K562 (cell line): ENCODE data around the gene R3HDM2. TPM values are rescaled to one million over a fixed set of nuclear protein-coding genes. Genes with fewer than 3 reads are reported as not detected.

Experiments
- ATF3 ChIP-seq, 2 experiments: fragments of 450-650 bp in 1 of 2; sonication (generic) in 1 of 2; formaldehyde crosslinking in 1 of 2; IDR thresholded peaks in 1 of 2; conservative IDR thresholded peaks in 1 of 2; 2 replicates each; pipeline versions ENCODE4 v1.6.1 to v1.8.1; 2016 to 2023; ENCODE audit warnings: mild to moderate bottlenecking in 2 of 2, moderate library complexity in 2 of 2, inconsistent platforms in 1 of 2, missing genetic modification reagents in 1 of 2
- CBFA2T3 ChIP-seq: fragments of 450-650 bp; IDR thresholded peaks from 2 replicates; pipeline ENCODE4 v1.6.1; 2017
- CHD1 ChIP-seq: fragments of 200-600 bp; sonication (generic); IDR thresholded peaks from one replicate; pipeline ENCODE4 v1.6.1; 2012; ENCODE audit warnings: mild to moderate bottlenecking, moderate library complexity, low read length, inconsistent platforms
- EP300 ChIP-seq: IDR thresholded peaks from 2 replicates; pipeline ENCODE4 v1.6.1; 2012; ENCODE audit warnings: low read length, improper control_type of control experiment
- EWSR1 ChIP-seq: fragments of 450-650 bp; IDR thresholded peaks from 2 replicates; pipeline ENCODE4 v1.6.1; 2018; ENCODE audit warnings: borderline replicate concordance, mild to moderate bottlenecking, low read depth, moderate library complexity; ENCODE audit not compliant: partially characterized antibody
- FOXJ3 ChIP-seq: sonication (generic); formaldehyde crosslinking; IDR thresholded peaks from 2 replicates; pipeline ENCODE4 v1.4.0; 2020; ENCODE audit warnings: mild to moderate bottlenecking, missing genetic modification reagents
- IRF9 ChIP-seq: fragments of 450-650 bp; IDR thresholded peaks from 2 replicates; pipeline ENCODE4 v1.6.1; 2016; ENCODE audit warnings: missing biosample characterization, missing genetic modification characterization
- KDM5B ChIP-seq: fragments of 200-600 bp; sonication (generic); IDR thresholded peaks from 2 replicates; pipeline ENCODE4 v1.6.1; 2012; ENCODE audit warnings: low read depth, mild to moderate bottlenecking, moderate library complexity, low read length, control low read depth, inconsistent platforms; ENCODE audit not compliant: insufficient replicate concordance
- KLF10 ChIP-seq: fragments of 250-450 bp; sonication (Bioruptor Pico); IDR thresholded peaks from 2 replicates; pipeline ENCODE4 v1.6.1; 2021; ENCODE audit warnings: matching md5 sums
- NFATC3 ChIP-seq: fragments of 450-650 bp; IDR thresholded peaks from 2 replicates; pipeline ENCODE4 v1.6.1; 2017; ENCODE audit warnings: mild to moderate bottlenecking
- RBM15 ChIP-seq: fragments of 200-400 bp; formaldehyde crosslinking; IDR thresholded peaks from 2 replicates; pipeline ENCODE4 v1.6.1; 2018; ENCODE audit warnings: mild to moderate bottlenecking, low read length, moderate library complexity; ENCODE audit not compliant: insufficient read depth
- SMAD1 ChIP-seq: fragments of 150-350 bp; IDR thresholded peaks from 2 replicates; pipeline ENCODE4 v1.6.1; 2014; ENCODE audit warnings: low read length, low read depth; ENCODE audit not compliant: partially characterized antibody
- SMAD3 ChIP-seq: fragments of 450-650 bp; formaldehyde crosslinking; conservative IDR thresholded peaks from 2 replicates; pipeline ENCODE4 v1.4.0; 2020; ENCODE audit warnings: mild to moderate bottlenecking
- SP1 ChIP-seq: sonication (generic); formaldehyde crosslinking; IDR thresholded peaks from 2 replicates; pipeline ENCODE4 v1.8.1; 2022; ENCODE audit warnings: mild to moderate bottlenecking, missing genetic modification reagents
- TFAM ChIP-seq: fragments of 250-450 bp; sonication (Bioruptor Pico); conservative IDR thresholded peaks from 2 replicates; pipeline ENCODE4 v1.5.0; 2021; ENCODE audit warnings: mild to moderate bottlenecking, moderate library complexity
- TOE1 ChIP-seq, 2 experiments: fragments of 450-650 bp in 1 of 2; sonication (generic) in 1 of 2; formaldehyde crosslinking in 1 of 2; IDR thresholded peaks; 2 replicates each; pipeline versions ENCODE4 v1.7.1 to v1.8.0; 2016 to 2022; ENCODE audit warnings: borderline replicate concordance in 2 of 2, mild to moderate bottlenecking in 2 of 2, antibody characterized with exemption in 1 of 2, inconsistent platforms in 1 of 2, low read depth in 1 of 2, missing genetic modification reagents in 1 of 2, moderate library complexity in 1 of 2
- XRCC4 ChIP-seq: IDR thresholded peaks from one replicate; pipeline ENCODE4 v1.6.1; 2011; ENCODE audit not compliant: insufficient read depth, insufficient read length; ENCODE audit errors: extremely low read depth
- ZKSCAN1 ChIP-seq: fragments of 150-350 bp; IDR thresholded peaks from 2 replicates; pipeline ENCODE4 v1.6.1; 2016; ENCODE audit warnings: low read depth, low read length
- ZMIZ1 ChIP-seq, 2 experiments: fragments of 150-350 bp in 1 of 2; IDR thresholded peaks; 2 replicates each; pipeline ENCODE4 v1.6.1; 2012 to 2016; ENCODE audit warnings: low read depth in 2 of 2, low read length in 2 of 2, mild to moderate bottlenecking in 1 of 2, moderate library complexity in 1 of 2
- ZNF77 ChIP-seq: fragments of 250-450 bp; sonication (Bioruptor Pico); IDR thresholded peaks from 2 replicates; pipeline ENCODE4 v1.5.0; 2020
- ZSCAN29 ChIP-seq: fragments of 450-650 bp; IDR thresholded peaks from 2 replicates; pipeline ENCODE4 v1.6.1; 2017
- polyA plus RNA-seq, 8 experiments: library from polyadenylated mRNA; depleted of rRNA in 4 of 8; stranded (reverse) in 5 of 8; unstranded in 3 of 8; fragments of >200 nt; fragmentation: Nextera tagmentation in 2 of 8; fragmentation: Illumina TruSeq in 1 of 8; extraction: Ambion mirVana in 2 of 8; extraction: Trizol in 1 of 8; gene quantifications; 2 replicates each; pipeline versions ENCODE4 v1.2.1 to v1.2.3, GENCODE V29; 2011 to 2014; ENCODE audit warnings: inconsistent platforms in 1 of 8, missing spikeins in 1 of 8
- total RNA-seq, 7 experiments: library from RNA; depleted of rRNA in 6 of 7; stranded (reverse); fragments of >200 nt in 6 of 7; fragmentation: Illumina TruSeq in 2 of 7; extraction: Trizol in 2 of 7; gene quantifications; 2 replicates each; pipeline versions ENCODE4 v1.2.1 to v1.2.3, GENCODE V29; 2011 to 2021; ENCODE audit warnings: low replicate concordance in 1 of 7

The R3HDM2 gene
- total and polyA plus RNA-seq, 9 of the 15 experiments (the other 6 are each of a cell fraction or from before 2014, with no cell fraction given) = 3.3 to 18.8 (median 9.0) TPM

GRCh38 chr12:57229634-57230380 is 201.0 kb downstream of the R3HDM2 start, which contains the start of gene SHMT2 (continued):
- TF ChIP-seq SMAD3 (CRISPR knock-in tag) (no peak), SP1 (CRISPR knock-in tag) (no peak), ZNF77 (CRISPR knock-in tag) (no peak), KLF10 (no peak), XRCC4 (no peak), TOE1 (IDR thresholded peaks at IDR 0.05; ENCODE audit: borderline replicate concordance) (no peak; the same call in 1 of the 2 replicates), TOE1 (CRISPR knock-in tag; IDR thresholded peaks at IDR 0.05; ENCODE audit: borderline replicate concordance, low read depth) (no peak), EP300 (no peak), ZKSCAN1 (no peak), CBFA2T3 (no peak), FOXJ3 (CRISPR knock-in tag) (no peak), ZSCAN29 (no peak), KDM5B (no peak), RBM15 (no peak), NFATC3 (no peak), CHD1 (no peak), TFAM (no peak), EWSR1 (no peak), SMAD1 (no peak), IRF9 (peak; percentile 68), ZMIZ1 (IDR thresholded peaks at IDR 0.05; ENCODE audit: low read depth in 2 of 2, low read length in 2 of 2) (no peak), ATF3 (IDR thresholded peaks at IDR 0.05) (peak; percentile 96), ATF3 (CRISPR knock-in tag; conservative IDR thresholded peaks at IDR 0.05) (0 out of 2 replicates have a peak, but pooled peaks have one; percentile 52)
